ENCODE data around the gene MTX3.

The MTX3 gene

GRCh38 chr5:79990598-79991507 lies at the start of gene MTX3:
Gene MTX3 (minus strand): TSS chr5:79991262. CDS start chr5:79991238, 24 bp downstream.
- peak; percentile 94 for DNase-seq

GRCh38 chr5:80039650-80040049 lies 48.6 kb upstream of the MTX3 start:
- DNase-seq, result no peak

GRCh38 chr5:80037366-80037765 lies 46.3 kb upstream of the MTX3 start:
- peak; percentile 84 for DNase-seq

- DNase-seq, result peak; percentile 31
Measured at GRCh38 chr5:80036615-80037014, 45.6 kb upstream of the MTX3 start.

- no peak for DNase-seq
Measured at GRCh38 chr5:80035839-80036238, 44.8 kb upstream of the MTX3 start.

- DNase-seq, result no peak
Measured at GRCh38 chr5:80034962-80035821, 44.1 kb upstream of the MTX3 start, which contains the start of gene THBS4. Gene THBS4 (plus strand): TSS chr5:80035348. CDS start chr5:80035538, 190 bp downstream.

GRCh38 chr5:80034559-80034958 lies 43.5 kb upstream of the MTX3 start:
- DNase-seq, result no peak

- peak; percentile 87 for DNase-seq
Measured at GRCh38 chr5:80033513-80033912, 42.5 kb upstream of the MTX3 start.

GRCh38 chr5:80031109-80031508 lies 40.0 kb upstream of the MTX3 start:
- no peak for DNase-seq

GRCh38 chr5:80026841-80027240 lies 35.8 kb upstream of the MTX3 start:
- no peak for DNase-seq

- DNase-seq, result no peak
Measured at GRCh38 chr5:80025069-80025468, 34.0 kb upstream of the MTX3 start.

- no peak for DNase-seq
Measured at GRCh38 chr5:80010754-80011392, 19.8 kb upstream of the MTX3 start.

- no peak for DNase-seq
Measured at GRCh38 chr5:80008995-80009765, 18.1 kb upstream of the MTX3 start.

- no peak for DNase-seq
Measured at GRCh38 chr5:80002677-80003076, 11.6 kb upstream of the MTX3 start.

GRCh38 chr5:79999722-80000121 lies 8.7 kb upstream of the MTX3 start:
- DNase-seq, result no peak

- no peak for DNase-seq
Measured at GRCh38 chr5:79992891-79993657, 2.0 kb upstream of the MTX3 start.

GRCh38 chr5:79990205-79990597 lies 861 bp downstream of the MTX3 start:
- peak; percentile 93 for DNase-seq

- DNase-seq, result no peak
Measured at GRCh38 chr5:79986260-79986659, 4.8 kb downstream of the MTX3 start.

- DNase-seq, result no peak
Measured at GRCh38 chr5:79985288-79985687, 5.8 kb downstream of the MTX3 start.

GRCh38 chr5:79984363-79984762 lies 6.7 kb downstream of the MTX3 start:
- DNase-seq, result no peak

GRCh38 chr5:79983618-79984017 lies 7.4 kb downstream of the MTX3 start:
- DNase-seq, result no peak

- peak; percentile 22 for DNase-seq
Measured at GRCh38 chr5:79982136-79982535, 8.9 kb downstream of the MTX3 start.
